WI38 (cell line): Measurements from ENCODE around the gene CAMK2A.

Experiments used
- H3K4me3 ChIP-seq: 2 replicates; pipeline ENCODE4 v1.5.1; 2011; ENCODE audit warnings: low read depth, mild to moderate bottlenecking, control low read depth, low read length
- TF ChIP-seq, protein P1 (sequence below): IDR thresholded peaks from 2 replicates; pipeline ENCODE4 v1.5.1; 2012; ENCODE audit warnings: low read depth, mild to moderate bottlenecking, control low read depth, low read length

The CAMK2A gene

DNA sequence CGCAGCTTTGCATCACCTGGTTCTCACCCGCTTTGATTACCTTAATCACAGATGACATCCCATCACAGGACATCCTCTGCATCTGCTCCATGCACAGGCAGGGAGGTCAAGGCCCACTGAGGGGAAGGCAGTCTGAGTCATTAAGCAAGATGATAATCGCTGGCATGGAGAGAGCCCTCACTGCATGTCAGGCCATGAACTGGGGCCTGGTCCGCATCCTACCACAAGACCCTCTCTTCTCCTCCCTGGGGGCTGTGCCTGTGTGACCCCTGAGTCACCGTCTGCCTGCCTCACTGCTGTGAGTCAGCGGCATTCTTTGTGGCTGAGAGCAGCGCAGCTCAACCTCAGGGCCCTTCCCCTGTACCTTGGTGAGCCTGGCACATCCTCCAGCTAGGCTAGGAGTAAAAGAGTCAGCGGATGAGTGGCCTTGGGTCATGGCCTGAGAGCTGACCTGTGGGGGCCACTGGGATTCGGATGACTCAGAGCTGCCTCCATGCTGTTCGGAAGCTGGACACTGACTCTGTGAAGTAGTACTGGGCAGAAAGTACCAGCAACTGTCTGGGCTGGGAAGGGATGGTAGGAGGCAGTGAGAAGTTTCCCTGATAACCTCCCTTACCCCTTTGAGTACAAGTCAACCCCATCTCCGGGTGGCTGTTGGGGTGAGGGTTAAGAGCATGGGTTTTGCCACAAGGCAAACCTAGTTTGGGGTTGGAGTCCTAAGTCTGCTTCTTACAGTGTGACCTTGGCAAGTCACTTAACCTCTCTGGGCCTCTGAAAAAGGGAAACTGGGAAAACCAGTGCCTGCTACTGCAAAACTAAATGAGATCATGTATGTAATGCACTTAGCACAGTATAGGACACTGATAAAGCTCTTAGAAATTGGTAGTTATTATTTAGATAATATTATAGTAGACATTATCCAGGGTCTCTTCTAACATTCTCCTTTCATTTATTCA, 27.8 kb upstream of the CAMK2A start:
- no peak overlapping the region for H3K4me3 ChIP-seq
- TF ChIP-seq, protein P1, sequence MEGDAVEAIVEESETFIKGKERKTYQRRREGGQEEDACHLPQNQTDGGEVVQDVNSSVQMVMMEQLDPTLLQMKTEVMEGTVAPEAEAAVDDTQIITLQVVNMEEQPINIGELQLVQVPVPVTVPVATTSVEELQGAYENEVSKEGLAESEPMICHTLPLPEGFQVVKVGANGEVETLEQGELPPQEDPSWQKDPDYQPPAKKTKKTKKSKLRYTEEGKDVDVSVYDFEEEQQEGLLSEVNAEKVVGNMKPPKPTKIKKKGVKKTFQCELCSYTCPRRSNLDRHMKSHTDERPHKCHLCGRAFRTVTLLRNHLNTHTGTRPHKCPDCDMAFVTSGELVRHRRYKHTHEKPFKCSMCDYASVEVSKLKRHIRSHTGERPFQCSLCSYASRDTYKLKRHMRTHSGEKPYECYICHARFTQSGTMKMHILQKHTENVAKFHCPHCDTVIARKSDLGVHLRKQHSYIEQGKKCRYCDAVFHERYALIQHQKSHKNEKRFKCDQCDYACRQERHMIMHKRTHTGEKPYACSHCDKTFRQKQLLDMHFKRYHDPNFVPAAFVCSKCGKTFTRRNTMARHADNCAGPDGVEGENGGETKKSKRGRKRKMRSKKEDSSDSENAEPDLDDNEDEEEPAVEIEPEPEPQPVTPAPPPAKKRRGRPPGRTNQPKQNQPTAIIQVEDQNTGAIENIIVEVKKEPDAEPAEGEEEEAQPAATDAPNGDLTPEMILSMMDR, result no peak

DNA sequence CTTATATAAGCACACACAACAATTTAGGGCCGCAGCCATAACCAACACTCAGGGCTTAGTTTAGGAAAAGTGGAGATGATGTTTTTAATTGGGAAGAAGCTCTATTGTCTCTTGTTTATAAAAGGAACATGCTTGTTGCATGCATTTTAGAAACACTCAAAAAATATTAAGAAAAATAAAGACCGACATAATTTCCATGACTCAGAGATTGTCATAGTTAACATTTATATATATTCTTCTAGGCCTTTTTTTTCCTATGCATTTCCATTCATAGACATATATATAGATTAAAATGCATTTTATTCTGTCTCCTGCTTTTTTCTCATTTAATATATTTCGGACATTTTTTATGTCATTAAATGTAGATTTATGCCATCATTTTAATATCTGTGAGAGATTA, 26.7 kb upstream of the CAMK2A start:
- no peak overlapping the region for H3K4me3 ChIP-seq
- TF ChIP-seq, protein P1, result no peak

DNA sequence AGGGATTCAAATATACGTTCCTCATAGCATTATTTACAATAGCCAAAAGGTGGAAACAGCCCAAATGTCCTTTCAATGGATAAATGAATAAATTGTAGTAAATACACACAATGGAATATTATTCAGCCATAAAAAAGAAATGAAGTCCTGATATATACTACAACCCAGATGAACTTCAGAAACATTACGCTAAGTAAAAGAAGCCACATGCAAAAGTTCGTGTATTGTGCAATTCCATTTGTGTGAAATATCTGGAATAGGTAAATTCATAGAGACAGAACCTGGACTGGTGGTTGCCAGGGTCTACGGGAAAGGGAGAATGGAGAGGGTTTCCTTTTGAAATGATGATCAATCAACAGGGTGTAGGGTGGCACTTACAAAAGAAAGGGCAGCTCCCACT, 25.7 kb upstream of the CAMK2A start:
- TF ChIP-seq, protein P1, result no peak
- no peak overlapping the region for H3K4me3 ChIP-seq

DNA sequence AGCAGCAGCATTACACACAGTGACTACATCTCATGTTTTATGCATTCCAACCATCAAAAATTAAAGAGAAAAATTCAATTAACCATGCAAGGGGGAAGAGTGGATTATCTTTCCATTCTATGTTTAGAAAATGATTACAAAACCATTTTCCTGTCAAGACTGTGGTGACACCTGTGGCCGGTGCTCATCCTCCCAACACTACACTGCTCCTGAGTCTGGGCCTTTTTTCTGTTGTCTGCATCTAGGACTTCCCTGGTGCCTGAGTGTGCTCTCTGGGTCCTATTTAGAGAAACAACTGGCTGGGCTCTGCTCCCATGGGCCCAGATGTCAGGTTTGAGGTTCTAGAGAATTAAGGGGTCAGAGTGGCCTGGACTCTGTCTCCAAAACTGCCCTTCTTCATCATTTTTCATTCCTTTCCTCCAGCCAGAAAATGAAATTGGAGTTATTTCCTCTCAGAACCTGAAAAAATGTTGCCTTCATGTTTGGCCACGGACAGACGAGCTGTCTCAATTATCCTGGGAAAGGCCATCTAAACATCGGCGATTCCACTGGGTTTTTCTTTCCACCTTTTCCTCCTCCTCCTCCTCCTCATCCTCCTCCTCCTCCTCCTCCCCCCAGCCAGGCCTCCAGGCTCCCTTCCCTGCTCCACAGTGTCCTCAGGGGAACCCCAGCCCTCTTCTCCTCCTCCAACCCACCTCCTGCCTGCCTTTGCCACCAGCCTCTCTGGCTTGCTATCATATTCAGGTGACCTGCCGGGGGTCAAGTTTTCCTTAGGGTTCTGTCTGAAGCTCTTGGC, 24.5 kb upstream of the CAMK2A start:
- no peak overlapping the region for H3K4me3 ChIP-seq
- TF ChIP-seq, protein P1, result no peak

DNA sequence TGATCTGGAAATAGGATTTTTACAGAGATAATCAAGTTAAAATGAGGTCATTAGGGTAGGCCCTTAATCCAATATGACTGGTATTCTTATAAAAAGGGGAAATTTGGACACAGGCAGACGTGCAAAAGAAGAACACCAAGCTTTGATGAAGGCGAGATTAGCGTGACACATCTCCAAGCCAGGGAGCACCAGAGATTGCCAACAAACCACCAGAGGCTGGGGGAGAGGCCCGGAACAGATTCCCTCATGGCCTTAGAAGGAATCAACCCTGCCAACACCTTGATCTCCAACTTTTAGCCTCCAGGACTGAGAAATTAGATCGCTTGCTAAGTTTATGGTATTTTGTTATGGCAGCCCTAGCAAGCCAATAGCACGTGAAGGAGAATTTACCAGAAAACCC, 23.9 kb upstream of the CAMK2A start:
- TF ChIP-seq, protein P1, result no peak
- no peak overlapping the region for H3K4me3 ChIP-seq

DNA sequence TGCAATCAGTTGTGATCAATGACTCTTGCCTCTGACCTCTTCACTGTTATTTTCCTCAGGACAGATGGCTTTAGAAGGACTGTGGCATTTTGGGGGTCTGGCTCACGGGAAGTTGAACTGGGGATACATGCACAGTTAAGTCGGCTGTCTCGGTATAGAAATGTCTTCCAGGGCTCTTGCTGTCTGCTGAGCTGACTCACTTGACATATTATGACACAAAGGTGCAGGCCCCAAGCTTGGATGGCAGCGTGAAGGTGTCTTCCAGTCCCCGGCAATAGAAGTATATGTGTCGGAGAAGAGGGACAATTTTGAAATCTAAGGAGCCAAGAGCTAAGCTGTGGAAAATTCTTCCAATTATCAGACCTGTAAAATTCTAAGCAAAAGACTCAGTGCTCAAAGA, 22.9 kb upstream of the CAMK2A start:
- TF ChIP-seq, protein P1, result no peak
- H3K4me3 ChIP-seq, result no peak overlapping the region
